Neuron (in vitro differentiated cells): Measurements from ENCODE around the gene TMEM92.
"Not testable (repeated sequence)": the region's sequence is repeated elsewhere in the genome, so short reads cannot be mapped to it uniquely, and the experiment has no call there.

ENCODE experiments used
- H2AFZ ChIP-seq: one replicate; pipeline ENCODE4 v1.6.1; 2013; ENCODE audit warnings: low read depth, mild to moderate bottlenecking, inconsistent platforms, low read length, moderate library complexity
- H3K27me3 ChIP-seq: one replicate; pipeline ENCODE4 v1.6.1; 2013; ENCODE audit warnings: low read length; ENCODE audit not compliant: insufficient read depth
- H3K36me3 ChIP-seq: one replicate; pipeline ENCODE4 v1.6.1; 2013; ENCODE audit warnings: low read length; ENCODE audit not compliant: insufficient read depth
- H3K4me1 ChIP-seq: one replicate; pipeline ENCODE4 v1.6.1; 2013; ENCODE audit warnings: low read length; ENCODE audit not compliant: insufficient read depth
- H3K4me3 ChIP-seq: 2 replicates; pipeline ENCODE4 v1.5.1; 2013; ENCODE audit warnings: mild to moderate bottlenecking, low read length, moderate library complexity
- H3K9me3 ChIP-seq: one replicate; pipeline ENCODE4 v1.6.1; 2013; ENCODE audit warnings: low read length

TMEM92 gene

GRCh38 chr17:50265690-50266315 is 8.5 kb upstream of the TMEM92 start:
- peaks cover 34% of the 10 kb centered on the region for H3K27me3 ChIP-seq
- H3K4me1 ChIP-seq, result peaks cover 13% of the 10 kb centered on the region
- no peaks in the 10 kb centered on the region for H3K36me3 ChIP-seq
- no peaks in the 10 kb centered on the region for H3K9me3 ChIP-seq
- no peak overlapping the region for H2AFZ ChIP-seq
- H3K4me3 ChIP-seq, result no peak overlapping the region

GRCh38 chr17:50266384-50267073 is 7.7 kb upstream of the TMEM92 start:
- no peaks in the 10 kb centered on the region for H3K36me3 ChIP-seq
- no peaks in the 10 kb centered on the region for H3K9me3 ChIP-seq
- H3K27me3 ChIP-seq, result peaks cover 27% of the 10 kb centered on the region
- peaks cover 15% of the 10 kb centered on the region for H3K4me1 ChIP-seq
- no peak overlapping the region for H3K4me3 ChIP-seq
- H2AFZ ChIP-seq, result no peak overlapping the region

GRCh38 chr17:50267074-50267841 is 7.0 kb upstream of the TMEM92 start:
- Histone ChIP-seq H3K9me3 (no peaks in the 10 kb centered on the region), H3K27me3 (peaks cover 30% of the 10 kb centered on the region), H2AFZ (no peak overlapping the region), H3K36me3 (no peaks in the 10 kb centered on the region), H3K4me3 (no peak overlapping the region), H3K4me1 (peaks cover 15% of the 10 kb centered on the region)

GRCh38 chr17:50268026-50268425 is 6.2 kb upstream of the TMEM92 start:
- Histone ChIP-seq H3K4me1 (peaks cover 19% of the 10 kb centered on the region), H3K4me3 (no peak overlapping the region), H3K9me3 (no peaks in the 10 kb centered on the region), H2AFZ (no peak overlapping the region), H3K27me3 (peaks cover 31% of the 10 kb centered on the region), H3K36me3 (no peaks in the 10 kb centered on the region)

GRCh38 chr17:50268743-50269275 is 5.5 kb upstream of the TMEM92 start:
- H3K9me3 ChIP-seq, result no peaks in the 10 kb centered on the region
- no peak overlapping the region for H2AFZ ChIP-seq
- H3K4me1 ChIP-seq, result peaks cover 19% of the 10 kb centered on the region
- H3K36me3 ChIP-seq, result no peaks in the 10 kb centered on the region
- peaks cover 29% of the 10 kb centered on the region for H3K27me3 ChIP-seq
- H3K4me3 ChIP-seq, result no peak overlapping the region

- peaks cover 19% of the 10 kb centered on the region for H3K4me1 ChIP-seq
- H2AFZ ChIP-seq, result no peak overlapping the region
- no peaks in the 10 kb centered on the region for H3K9me3 ChIP-seq
- no peak overlapping the region for H3K4me3 ChIP-seq
- peaks cover 30% of the 10 kb centered on the region for H3K27me3 ChIP-seq
- H3K36me3 ChIP-seq, result no peaks in the 10 kb centered on the region
Measured at GRCh38 chr17:50269477-50270434, 4.5 kb upstream of the TMEM92 start.

- H3K4me3 ChIP-seq, result no peak overlapping the region
- H2AFZ ChIP-seq, result no peak overlapping the region
- peaks cover 32% of the 10 kb centered on the region for H3K27me3 ChIP-seq
- no peaks in the 10 kb centered on the region for H3K36me3 ChIP-seq
- no peaks in the 10 kb centered on the region for H3K9me3 ChIP-seq
- peaks cover 19% of the 10 kb centered on the region for H3K4me1 ChIP-seq
Measured at GRCh38 chr17:50270435-50271362, 3.6 kb upstream of the TMEM92 start.

- peaks cover 19% of the 10 kb centered on the region for H3K4me1 ChIP-seq
- not testable (repeated sequence) for H3K36me3 ChIP-seq, H3K9me3 ChIP-seq, H2AFZ ChIP-seq, H3K4me3 ChIP-seq
- H3K27me3 ChIP-seq, result peaks cover 34% of the 10 kb centered on the region
Measured at GRCh38 chr17:50271363-50271750, 2.9 kb upstream of the TMEM92 start.

- peaks cover 43% of the 10 kb centered on the region for H3K27me3 ChIP-seq
- no peak overlapping the region for H3K4me3 ChIP-seq
- peaks cover 19% of the 10 kb centered on the region for H3K4me1 ChIP-seq
- no peaks in the 10 kb centered on the region for H3K36me3 ChIP-seq
- H3K9me3 ChIP-seq, result no peaks in the 10 kb centered on the region
- H2AFZ ChIP-seq, result no peak overlapping the region
Measured at GRCh38 chr17:50272246-50272645, 2.0 kb upstream of the TMEM92 start.

GRCh38 chr17:50272711-50273653 is 1.3 kb upstream of the TMEM92 start:
- Histone ChIP-seq H3K36me3 (no peaks in the 10 kb centered on the region), H3K4me1 (peaks cover 19% of the 10 kb centered on the region), H3K9me3 (no peaks in the 10 kb centered on the region), H3K27me3 (peaks cover 50% of the 10 kb centered on the region), H2AFZ (peak overlapping the region; percentile 13), H3K4me3 (no peak overlapping the region)

- H3K27me3 ChIP-seq, result peaks cover 55% of the 10 kb centered on the region
- H3K9me3 ChIP-seq, result no peaks in the 10 kb centered on the region
- H3K4me3 ChIP-seq, result no peak overlapping the region
- peaks cover 18% of the 10 kb centered on the region for H3K4me1 ChIP-seq
- H2AFZ ChIP-seq, result no peak overlapping the region
- H3K36me3 ChIP-seq, result no peaks in the 10 kb centered on the region
Measured at GRCh38 chr17:50273654-50274040, 619 bp upstream of the TMEM92 start.
